IPS-11a (cell line): ENCODE data around the gene SLC2A14.
"Not testable (repeated sequence)": the region's sequence is repeated elsewhere in the genome, so short reads cannot be mapped to it uniquely, and the experiment has no call there.

Experiments used
- H3K4me3 ChIP-seq: one replicate; pipeline ENCODE4 v1.5.1; 2013; ENCODE audit warnings: low read depth, low read length, control low read depth

The SLC2A14 gene

GRCh38 chr12:7834701-7835100 is 38.0 kb downstream of the SLC2A14 start:
- H3K4me3 ChIP-seq: no peak overlapping the region

GRCh38 chr12:7833831-7834230 is 38.9 kb downstream of the SLC2A14 start:
- H3K4me3 ChIP-seq: no peak overlapping the region

DNA sequence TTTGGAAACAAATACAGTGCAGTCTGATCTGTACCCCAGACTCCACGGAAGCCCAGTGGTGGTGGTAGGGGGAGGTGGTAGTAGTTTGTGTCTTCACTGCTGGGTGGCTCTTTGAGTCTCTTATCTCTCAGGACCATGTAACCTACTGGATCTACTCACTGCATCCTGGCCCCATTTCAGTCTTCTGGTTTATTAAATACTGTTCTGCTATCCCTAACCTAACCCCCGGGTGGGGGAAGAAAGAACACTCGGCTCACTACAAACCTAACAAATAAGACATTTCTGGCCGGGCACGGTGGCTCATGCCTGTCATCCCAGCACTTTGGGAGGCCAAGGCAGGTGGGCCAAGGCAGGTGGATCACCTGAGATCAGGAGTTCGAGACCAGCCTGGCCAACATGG is 39.5 kb downstream of the SLC2A14 start:
- H3K4me3 ChIP-seq: not testable (repeated sequence)

DNA sequence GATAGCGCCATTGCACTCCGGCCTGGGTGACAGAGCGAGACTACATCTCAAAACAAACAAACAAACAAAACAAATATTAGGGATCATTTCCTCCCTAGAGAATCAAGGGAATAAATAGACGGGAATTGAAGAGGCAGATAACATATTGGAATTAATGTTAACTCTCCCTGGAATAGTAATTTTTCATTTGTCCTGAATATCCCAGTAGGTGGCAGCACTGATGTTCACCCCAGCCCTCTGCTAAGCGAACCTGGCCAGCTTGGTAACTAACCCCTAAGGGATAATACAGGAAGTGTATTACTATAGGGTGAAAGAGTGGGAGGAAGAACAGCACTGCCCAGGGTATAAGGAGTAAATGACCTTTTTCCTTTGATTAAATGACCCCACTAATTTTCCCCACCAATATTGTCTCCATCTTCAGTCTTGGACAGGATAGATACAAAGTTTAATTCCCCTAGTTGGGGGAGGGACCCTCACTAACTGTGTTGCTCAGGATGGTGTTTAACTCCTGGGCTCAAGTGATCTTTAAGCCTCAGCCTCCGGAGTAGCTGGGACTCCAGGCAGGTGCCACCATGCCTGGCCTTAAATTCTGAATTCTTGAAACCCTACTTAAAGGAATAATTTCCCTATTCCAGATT is 40.5 kb downstream of the SLC2A14 start:
- H3K4me3 ChIP-seq: no peak overlapping the region

DNA sequence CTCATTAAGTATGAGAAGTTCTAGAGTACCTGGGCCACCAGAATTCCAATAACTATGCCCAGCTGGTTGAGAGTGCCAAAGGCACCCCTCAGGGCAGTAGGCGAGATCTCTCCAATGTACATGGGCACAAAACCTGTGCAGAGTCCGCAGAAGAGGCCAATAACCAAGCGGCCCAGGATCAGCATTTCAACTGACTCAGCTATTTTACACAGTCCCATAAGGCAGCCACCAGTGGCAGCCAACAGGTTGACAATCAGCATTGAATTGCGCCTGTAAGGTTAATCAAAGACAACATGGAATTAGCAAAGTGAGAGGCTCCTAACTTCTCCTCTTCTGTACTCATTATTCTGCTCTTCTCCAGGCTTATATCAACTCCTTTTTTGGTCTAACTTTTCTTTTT is 43.0 kb downstream of the SLC2A14 start:
- H3K4me3 ChIP-seq: not testable (repeated sequence)

- H3K4me3 ChIP-seq: not testable (repeated sequence)
Measured at GRCh38 chr12:7825754-7826153, 47.0 kb downstream of the SLC2A14 start.

DNA sequence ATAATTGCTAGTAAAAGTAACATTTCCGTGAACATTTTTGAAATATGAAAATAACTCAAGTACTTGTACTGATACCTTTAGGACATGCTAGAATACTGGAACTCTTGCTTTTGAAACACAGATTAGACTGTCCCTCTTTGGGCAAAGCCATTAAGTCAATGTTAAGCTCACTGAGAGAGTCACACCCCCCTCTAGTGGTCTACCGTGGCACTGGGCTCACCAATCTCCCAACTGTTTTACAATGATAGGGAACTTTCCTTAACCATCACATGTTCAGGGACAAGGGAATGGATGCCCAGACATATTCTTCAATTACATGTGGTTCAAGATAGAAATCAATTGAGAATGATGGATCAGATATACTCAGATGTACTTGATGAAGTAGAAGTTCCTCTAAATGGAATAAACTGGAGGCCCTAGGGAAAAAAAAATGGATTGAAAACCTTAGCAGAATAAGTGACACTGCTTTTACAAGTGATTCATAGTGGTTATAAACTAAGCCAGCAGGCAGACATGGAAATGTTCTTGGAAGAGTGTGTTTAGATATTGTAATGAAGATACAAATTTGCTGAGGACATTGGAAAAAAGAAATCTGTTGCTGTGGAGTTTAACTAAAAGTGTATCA is 65.7 kb downstream of the SLC2A14 start:
- no peak overlapping the region for H3K4me3 ChIP-seq

GRCh38 chr12:7806319-7806718 is 66.4 kb downstream of the SLC2A14 start:
- H3K4me3 ChIP-seq: not testable (repeated sequence)

DNA sequence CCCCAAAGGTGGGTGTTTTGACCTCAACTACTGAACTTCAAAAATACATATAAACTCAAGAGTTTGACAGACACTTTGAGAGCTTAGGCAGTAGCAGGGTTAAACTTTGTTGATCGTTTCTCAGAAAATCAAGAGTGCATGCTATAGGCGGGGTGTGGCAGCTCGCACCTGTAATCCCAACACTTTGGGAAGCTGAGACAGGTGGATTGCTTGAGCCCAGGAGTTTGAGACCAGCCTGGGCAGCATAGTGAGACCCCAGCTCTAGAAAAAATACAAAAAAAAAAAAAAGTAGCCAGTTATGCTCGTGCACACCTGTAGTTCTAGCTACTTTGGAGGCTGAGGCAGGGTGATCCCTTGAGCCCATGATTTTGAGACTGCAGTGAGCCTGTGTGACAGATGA is 71.3 kb downstream of the SLC2A14 start:
- no peak overlapping the region for H3K4me3 ChIP-seq

DNA sequence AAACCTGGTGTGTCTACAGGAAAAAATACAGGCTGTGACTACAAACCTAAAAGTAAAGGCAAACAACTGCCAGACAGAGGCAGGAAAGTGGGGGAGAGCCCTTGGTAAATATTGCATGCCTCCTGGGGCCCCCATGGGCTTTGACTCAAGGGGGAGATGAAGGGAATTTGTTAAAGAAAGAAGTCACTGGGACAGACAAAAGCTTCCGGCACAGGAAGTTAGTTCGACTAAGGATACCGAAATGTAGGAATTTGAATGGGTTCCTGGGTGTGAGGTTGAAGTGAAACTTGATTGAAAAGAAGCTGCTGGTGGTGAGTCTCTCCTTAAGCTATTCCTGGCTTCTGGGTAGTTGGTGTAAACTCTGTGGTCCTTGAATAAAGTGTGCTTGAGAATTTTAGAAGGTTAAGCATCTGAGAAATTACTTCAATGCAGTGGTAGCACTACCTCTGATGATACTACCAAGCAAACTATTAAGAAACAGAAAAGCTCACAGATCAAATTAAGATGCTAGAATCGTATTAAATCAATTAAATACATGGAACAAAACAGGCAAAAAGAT is 73.9 kb downstream of the SLC2A14 start:
- H3K4me3 ChIP-seq: not testable (repeated sequence)

DNA sequence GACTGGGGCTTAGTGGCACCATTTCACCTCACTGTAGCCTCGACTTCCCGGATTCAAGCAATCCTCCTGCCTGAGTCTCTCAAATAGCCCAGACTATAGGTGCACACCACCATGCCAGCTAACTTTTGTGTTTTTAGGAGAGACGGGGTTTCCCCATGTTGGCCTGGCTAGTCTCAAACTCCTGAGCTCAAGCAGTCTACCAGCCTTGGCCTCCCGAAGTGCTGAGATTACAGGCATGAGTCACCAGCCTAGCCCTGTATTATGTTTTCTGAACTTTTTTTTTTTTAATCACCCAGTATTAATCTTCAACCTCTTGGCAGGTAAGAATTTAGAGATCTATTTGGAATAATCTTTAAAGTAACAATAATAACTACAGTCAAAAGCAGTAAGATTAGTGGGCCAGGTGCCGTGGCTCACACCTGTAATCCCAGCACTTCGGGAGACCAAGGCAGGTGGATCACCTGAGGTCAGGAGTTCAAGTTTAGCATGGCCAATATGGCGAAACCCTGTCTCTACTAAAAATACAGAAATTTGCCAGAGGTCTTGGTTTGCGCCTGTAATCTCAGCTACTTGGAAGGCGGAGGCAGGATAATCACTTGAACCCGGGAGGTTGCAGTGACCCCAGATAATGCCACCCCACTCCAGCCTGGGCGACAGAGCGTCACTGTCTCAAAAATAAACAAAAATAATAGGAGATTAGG is 74.9 kb downstream of the SLC2A14 start:
- H3K4me3 ChIP-seq: no peak overlapping the region

DNA sequence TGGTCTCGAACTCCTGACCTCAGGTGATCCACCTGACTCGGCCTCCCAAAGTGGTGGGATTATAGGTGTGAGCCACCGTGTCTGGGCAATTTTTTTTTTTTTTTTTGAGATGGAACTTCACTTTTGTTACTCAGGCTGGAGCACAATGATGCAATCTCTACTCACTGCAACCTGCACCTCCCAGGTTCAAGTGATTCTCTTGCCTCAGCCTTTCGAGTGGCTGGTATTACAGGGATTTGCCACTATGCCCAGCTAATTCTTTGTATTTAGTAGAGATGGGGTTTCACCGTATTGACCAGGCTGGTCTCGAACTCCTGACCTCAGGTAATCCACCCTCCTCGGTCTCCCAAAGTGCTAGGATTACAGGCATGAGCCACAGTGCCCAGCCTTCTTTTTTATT is 75.4 kb downstream of the SLC2A14 start:
- H3K4me3 ChIP-seq: not testable (repeated sequence)

DNA sequence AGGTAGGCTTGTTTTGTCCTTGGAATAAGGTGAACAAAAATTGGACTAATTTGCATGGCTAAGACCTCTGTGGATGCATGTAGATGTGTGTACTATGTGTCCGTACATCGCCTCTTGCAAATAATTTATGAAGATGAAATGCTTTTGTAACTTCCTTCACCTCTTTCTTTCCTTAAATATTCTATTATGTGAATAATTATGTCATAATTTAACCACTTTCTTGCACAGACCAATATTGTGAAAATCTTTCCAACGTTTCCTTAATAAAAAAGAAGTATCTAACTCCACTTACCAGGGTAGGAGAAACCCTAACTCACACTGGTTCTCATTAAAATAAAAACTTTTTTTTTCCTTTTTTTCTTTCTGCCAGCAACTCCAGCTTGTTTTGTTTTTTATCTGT is 79.5 kb downstream of the SLC2A14 start:
- H3K4me3 ChIP-seq: no peak overlapping the region

DNA sequence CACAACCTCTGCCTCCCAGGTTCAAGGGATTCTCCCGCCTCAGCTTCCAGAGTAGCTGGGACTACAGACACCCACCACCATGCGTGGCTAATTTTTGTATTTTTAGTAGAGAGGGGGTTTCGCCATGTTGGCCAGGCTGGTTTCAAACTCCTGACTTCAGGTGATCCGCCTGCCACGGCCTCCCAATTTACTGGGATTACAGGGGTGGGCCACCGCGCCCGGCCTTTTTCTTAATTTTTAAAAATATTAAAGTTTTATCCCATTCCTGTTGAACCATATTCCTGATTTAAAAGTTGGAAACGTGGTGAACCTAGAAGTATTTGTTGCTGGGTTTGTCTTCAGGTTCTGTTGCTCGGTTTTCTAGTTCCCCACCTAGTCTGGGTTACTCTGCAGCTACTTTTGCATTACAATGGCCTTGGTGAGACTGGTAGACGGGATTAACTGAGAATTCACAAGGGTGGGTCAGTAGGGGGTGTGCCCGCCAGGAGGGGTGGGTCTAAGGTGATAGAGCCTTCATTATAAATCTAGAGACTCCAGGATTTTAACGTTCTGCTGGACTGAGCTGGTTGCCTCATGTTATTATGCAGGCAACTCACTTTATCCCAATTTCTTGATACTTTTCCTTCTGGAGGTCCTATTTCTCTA is 83.7 kb downstream of the SLC2A14 start, which contains the start of gene NANOG:
TSS of gene NANOG (plus strand) at position 519 of the 645 bp plus-strand sequence. CDS start 213 bp downstream, outside the sequence.
- H3K4me3 ChIP-seq: peak within 1 kb of the TSS; percentile 76

- no peak overlapping the region for H3K4me3 ChIP-seq
Measured at GRCh38 chr12:7788294-7788660, 84.4 kb downstream of the SLC2A14 start.

DNA sequence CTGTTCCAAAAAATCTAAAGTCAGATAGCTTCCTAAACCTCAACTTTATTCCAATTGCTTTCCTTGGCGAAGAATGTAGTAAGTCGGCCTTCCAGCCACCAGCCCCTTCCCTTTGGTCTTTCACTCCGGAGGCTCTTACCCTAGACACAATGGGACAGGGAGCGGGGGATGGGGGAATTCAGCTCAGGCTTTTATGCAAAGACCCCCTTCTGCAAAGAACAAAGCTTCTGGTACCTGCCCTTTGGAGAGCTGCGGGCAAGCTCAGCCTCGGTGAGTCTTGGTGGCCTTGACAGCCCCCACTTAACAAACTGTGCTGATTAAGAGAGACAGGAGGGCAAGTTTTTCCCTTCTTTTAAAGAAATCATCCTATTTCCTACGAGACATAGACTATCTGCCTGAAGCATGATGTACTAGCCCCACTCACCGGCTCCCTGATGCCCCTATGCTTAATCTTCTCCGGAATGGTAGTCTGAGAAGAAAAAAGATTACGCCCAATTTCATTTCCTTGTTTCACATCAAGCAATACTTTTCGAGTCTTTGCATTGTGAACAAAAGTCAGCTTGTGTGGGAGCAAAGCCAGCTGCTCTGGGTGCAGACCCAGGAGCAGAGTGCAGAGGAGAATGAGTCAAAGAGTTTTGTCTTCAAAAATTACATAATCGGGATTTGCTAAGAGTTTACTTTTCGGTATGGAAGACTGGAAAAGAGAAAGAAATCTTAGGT is 85.0 kb downstream of the SLC2A14 start:
- no peak overlapping the region for H3K4me3 ChIP-seq

DNA sequence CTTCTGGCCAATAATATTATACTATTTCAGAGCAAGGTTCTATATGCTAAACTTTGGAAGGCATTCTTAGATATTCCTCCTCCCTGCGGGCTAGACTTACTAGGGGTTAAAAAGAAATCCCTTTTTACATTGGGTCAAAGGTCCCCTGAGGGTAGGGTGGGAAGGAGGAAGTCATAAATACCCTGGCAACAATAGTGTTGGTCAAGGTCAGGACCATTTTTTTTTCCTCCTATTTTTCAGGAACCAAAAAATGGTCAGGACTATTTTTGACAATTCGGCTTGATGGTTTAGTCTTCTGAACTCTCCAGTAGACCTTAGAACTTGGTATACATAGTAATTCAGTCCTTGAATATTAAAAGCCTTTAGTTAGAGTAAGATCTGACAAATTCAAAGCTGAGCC is 88.0 kb downstream of the SLC2A14 start:
- no peak overlapping the region for H3K4me3 ChIP-seq

DNA sequence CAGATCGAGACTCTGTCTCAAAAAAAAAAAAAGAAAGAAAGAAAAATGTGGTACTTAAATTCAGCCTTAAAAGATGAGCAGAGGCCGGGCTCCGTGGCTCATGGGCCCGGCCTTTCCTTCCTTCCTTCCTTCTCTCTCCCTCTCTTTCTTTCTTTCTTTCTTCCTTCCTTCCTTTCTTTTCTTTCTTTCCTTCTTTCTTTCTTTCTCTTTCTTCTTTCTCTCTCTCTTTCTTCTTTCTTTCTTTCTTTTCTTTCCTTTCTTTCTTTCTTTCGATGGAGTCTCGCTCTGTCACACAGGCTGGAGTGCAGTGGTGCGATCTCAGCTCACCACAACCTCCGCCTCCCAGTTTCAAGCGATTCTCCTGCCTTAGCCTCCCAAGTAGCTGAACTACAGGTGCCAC is 89.3 kb downstream of the SLC2A14 start:
- not testable (repeated sequence) for H3K4me3 ChIP-seq

DNA sequence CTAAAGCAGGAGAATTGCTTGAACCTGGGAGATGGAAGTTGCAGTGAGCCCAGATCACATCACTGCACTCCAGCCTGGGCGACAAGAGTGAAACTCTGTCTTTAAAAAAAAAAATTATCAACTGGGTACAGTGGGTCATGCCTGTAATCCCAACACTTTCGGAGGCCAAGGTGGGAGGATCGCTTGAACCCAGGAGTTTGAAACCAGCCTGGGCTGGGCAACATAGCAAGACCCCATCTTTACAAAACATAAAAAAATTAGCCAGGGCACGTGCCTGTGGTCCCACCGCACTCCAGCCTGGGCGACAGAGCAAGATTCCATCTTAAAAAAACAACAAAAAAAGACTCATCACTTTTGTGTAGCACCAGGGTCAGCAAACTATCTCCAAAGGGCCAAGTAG is 90.7 kb downstream of the SLC2A14 start:
- H3K4me3 ChIP-seq: no peak overlapping the region

DNA sequence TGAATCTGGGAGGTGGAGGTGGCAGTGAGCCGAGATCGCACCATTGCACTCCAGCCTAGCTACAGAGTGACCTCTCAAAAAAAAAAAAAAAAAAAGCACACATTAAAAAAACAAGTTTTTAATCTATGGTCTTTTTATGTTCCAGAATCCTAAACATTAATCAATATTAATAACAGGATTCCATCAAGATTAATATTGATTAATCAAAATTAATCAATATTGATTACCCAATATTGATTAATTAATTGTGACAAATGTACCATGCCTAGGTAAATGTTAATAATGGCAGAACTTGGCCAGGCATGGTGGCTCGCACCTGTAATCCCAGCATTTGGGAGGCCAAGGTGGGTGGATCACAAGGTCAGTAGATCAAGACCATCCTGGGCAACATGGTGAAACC is 91.4 kb downstream of the SLC2A14 start:
- no peak overlapping the region for H3K4me3 ChIP-seq

DNA sequence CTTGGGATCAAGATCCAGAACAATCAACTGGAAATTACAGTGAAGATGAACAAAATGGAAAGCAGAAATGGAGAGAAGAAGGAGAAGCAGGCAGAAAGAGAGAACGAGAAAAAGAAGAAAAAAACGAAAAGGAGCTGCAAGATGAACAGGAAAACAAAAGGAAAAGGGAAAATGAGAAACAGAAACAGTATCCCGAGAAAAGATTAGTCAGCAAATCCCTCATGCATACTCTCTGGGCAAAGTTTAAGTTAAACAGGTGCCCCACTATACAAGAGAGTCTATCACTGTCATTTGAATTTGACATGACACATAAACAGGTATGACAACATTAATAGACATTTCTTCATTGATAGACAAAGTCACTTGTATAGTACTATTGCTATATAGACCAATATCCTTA is 102.7 kb downstream of the SLC2A14 start:
- H3K4me3 ChIP-seq: no peak overlapping the region
